ENCODE results near the gene ZNF195. TPM values are rescaled to one million over a fixed set of nuclear protein-coding genes. Genes with fewer than 3 reads are reported as not detected.
A peak's percentile ranks its signal among the peaks of the same experiment; 100 is the strongest.
"Not testable (repeated sequence)": the region's sequence is repeated elsewhere in the genome, so short reads cannot be mapped to it uniquely, and the experiment has no call there.

ZNF195 gene
- 10 to 100 TPM; 20.4 to 42.3 (median 38.2) TPM for polyA plus RNA-seq (ENCODE audit: insufficient read length in 4 of 4)

DNA sequence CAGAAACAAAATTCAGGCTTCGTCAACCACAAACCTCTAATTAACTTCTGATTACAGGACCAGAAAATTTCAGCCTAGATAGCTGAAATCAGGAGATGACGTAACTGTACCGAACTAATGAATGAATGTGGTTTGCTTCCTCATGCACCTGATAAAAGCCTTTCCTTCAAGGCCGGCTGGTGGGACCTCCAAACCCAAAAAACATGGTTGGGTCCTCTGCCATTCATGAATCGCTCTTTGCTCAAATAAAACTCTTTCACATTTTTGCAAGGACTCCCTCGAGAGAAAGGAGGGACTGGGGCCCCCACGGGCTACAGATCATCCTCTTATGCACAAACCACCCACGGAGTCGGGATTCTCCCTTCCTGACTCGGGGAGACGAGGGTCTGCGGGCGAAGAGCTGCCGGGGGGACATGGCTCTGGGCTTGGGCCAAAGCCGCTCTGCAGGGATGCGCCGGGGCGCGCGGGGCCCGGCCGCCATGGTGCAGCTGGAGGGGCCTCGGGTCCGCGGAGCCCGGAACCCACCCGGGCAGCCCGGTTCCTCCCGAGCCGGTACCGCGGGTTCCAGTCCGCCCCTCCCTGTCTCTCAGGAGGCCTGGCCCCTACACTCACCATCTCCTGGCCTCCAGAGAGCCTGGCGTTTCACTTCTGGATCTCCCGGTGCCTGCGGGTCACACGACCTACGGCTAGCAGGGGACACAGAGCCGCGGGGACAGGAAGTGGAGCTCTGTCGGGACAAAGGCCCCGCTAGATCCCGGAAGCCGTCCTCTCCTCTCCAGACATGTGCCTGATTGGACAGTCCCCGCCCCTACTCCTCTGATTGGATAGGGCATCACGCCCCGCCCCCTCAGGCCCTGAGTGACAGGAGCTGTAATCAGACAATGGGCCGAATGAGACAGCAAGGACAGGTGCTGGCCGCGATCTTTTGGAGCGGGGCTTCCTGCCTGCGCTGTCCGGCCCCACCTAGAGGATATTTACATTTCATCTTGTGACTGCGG is at the start of gene ZNF195:
Gene ZNF195, minus strand, starts transcription at position 721 of the 998 bp plus-strand sequence. Its CDS starts 106 bp downstream, at position 615.
- DNase-seq (ENCODE audit: low read depth in 4 of 4, low spot score in 3 of 4), result peak; percentile 83 to 93 (median 92)

DNA sequence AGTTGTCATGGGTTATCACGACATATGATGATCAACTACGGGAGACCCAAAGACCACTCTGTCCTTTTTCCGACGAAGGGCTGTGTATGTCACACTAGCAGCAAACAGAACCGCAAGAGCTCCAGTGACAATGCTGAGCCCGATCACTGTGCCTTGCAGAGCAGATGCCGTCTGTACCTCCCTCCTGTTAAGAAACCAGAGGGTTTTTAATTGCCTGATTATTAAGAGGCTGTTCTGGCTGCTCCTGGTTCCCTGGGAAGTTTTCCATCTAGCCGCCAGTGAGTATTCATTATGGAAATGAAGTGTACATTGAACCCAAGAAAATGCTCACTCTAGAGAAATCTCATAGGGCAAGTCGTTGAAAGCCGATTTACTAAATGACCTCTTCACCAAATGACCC is 49.1 kb upstream of the ZNF195 start:
- not testable (repeated sequence) for DNase-seq (ENCODE audit: low read depth in 4 of 4, low spot score in 3 of 4)

DNA sequence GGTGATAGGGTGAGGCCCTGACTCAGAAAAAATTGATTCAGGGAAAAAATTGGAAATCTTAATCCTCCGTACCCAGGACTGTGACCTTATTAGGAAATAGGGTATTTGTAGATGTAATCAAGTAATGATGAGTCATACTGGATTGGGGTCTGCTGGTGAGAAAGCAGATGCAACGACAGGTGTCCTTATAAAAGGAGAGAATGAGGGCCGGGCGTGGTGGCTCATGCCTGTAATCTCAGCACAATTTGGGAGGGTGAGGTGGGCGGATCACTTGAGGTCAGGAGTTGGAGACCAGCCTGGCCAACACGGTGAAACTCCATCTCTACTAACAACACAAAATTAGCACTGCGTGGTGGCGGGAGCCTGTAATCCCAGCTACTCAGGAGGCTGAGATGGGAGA is 47.6 kb upstream of the ZNF195 start:
- not testable (repeated sequence) for DNase-seq (ENCODE audit: low read depth in 4 of 4, low spot score in 3 of 4)

DNA sequence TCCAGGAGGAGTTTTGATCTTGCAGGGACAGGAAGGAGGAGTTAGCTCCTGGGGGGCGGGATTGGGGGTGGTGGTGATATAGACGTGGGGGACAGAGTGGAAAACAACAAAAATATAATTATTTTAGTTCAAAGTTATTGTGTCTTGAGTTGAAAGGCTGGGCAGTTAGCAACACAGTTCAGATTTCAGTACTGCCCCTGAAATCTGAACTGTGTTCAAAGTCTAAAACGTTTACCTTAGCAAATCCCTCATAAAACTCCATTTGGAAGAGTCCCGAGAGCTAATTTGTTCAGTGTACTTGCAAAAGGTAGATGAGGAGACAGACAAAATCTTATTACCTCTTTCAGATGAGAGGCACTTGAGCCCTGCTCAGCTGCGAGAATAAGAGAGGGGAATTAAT is 45.0 kb upstream of the ZNF195 start:
- DNase-seq (ENCODE audit: low read depth in 4 of 4, low spot score in 3 of 4), result not testable (repeated sequence)

DNA sequence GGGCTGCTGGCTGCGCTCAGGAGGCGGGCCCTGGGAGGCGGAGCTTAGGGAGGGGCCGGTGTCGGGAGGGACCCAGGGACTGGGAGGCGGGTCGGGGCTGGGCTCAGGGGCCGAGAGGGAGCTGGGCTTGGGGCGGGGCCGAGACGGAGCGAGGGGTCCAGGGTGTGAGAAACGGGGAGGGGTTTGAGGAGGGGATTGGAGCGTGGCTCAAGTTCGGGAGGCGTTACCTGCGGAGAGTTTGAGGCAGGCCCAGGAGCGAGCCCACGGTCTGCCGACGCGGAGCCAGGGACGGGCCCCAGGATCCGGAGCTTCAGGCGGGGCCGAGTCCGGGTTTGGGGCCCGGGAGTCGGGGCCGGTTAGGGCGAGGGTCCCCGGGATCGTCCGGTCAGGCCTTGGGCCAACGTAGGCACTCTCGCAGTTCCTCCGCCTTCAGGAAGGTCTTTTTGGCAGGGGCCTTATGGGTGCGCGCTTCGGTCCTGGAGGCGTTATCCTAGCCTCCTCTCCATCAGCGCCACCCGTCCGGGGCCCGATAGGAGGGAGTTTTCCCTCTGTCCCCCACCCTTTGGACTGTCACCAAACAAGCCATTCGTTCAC is 44.3 kb upstream of the ZNF195 start:
- peak in 2 of 4 donors; percentile 60 to 64 for DNase-seq (ENCODE audit: low read depth in 4 of 4, low spot score in 3 of 4)

DNA sequence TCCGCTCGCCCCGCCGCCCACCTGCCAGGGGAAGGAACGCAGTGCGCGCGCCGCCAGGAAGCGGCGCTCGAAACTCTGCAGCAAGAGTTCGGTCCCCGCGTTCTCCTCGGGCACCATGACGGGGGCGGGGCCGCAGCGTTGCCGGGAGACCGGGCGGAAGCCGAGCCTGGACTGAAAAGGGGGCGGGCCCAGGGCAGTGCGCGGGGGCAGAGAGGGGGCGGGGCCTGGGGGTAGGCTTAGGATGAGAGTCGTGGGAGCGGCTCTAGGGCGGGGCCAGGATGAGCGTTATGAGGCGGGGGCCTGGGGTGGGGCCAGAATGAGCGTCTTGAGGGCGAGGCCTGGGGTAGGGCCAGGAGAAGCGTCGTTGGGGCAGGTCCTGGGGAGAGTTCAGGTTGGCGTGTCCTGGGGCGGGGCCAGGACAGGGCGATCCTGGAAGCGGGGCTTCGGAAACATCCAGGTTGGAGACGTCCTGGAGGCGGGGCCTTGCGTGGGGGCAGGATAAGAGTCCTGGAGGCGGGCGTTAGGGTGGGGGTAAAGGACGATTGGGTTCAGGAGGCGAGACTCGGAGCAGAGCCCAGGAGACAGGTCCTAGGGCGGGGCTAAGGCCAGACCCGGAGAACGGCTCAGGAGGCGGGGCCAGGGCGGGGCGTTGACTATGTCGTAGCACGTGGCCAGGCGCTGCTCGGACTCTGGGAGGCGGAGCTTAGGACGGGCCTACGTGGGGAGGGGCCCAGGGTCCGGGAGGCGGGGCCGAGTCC is 43.6 kb upstream of the ZNF195 start:
- DNase-seq (ENCODE audit: low read depth in 4 of 4, low spot score in 3 of 4), result peak; percentile 78 to 89 (median 82)

DNA sequence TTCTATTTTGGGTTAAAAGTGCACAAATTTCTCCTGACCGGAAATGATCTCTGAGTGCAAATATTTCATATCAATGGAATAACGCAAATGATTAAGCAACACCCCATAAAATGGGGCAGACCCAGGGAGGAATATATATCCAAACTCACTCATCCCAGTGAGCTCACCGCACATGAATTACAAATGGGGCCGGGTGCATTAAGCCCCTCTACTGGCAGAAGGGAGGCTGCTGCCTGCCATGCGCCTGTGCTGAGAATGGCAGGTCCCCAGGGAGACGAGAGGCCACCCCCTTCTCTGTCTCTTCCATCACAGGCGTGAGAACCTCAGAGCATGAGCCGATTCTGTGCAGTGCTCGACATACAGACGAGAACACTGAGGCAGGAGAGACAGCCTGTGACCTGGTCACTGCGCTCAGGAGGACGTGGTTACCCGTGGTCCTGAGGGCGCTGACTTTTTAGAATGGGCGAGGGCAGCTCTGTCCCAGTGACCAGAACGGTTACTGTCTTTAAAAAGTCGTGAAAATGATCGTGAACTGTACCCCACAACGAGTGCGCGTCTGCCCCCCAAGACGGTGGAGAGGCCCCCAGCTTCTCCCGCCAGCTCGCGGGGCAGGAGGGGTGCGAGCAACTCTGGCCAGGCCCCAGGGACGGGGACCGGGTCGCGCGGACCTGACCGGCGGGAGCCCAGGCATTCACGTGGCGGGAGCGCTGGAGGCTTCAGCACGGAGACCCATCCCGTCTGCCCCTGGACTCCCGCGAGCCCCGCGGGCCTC is 42.8 kb upstream of the ZNF195 start:
- DNase-seq (ENCODE audit: low read depth in 4 of 4, low spot score in 3 of 4), result not testable (repeated sequence)

DNA sequence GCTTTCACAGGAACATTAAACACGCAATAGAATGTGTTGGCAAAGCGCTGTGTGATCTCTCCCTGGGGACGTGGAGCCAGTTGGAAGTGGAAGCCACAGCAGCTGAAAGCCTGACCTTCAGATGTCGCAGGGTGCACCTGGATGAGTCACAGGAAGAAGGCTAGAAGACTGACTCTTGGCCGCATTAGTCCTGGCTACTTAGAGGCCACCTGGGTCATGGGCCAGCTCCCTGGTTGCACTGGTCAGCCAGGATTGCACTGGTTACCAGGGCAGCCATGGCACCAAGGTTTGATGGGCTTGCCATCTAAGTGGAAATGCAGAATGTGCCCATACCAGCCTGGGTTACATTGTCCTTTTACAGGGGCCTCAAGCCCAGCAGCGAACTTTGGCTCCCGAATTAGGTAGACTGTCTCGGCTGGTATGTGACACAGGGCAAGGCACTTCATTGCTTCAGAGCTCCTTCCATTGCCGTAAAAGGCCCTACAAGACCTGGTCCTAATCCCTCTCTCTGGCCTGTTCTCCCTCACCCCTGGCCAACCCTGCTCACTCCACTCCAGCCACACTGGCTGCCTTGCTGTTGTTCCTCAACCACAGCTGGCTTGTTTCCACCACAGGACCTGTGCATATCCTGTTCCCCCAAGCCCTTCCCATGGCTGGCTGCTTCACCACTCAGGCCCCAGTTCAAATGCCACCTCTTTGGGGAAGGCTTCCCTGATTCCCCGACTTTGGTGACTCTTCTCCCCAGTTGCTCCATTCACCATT is 41.5 kb upstream of the ZNF195 start:
- DNase-seq (ENCODE audit: low read depth in 4 of 4, low spot score in 3 of 4), result not testable (repeated sequence)

DNA sequence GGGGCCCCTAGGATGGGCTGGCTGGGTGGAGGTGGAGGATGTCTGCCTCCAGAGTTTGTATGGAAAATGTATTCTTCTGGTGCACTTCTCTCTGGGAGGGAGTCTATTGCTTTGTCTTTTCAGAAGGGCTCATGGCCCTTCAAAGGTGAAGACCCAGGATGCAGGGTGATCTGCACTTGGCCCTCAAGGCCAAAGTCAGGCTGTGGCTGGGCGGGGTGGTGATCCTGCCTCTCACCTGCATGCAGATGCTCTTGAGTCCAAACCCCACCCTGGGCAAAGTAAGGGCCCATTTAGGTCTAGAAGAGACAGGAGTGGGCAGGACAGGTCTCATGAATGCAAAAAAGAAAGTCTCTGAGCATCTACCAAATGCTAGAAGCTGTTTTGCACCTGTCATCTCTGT is 40.5 kb upstream of the ZNF195 start:
- not testable (repeated sequence) for DNase-seq (ENCODE audit: low read depth in 4 of 4, low spot score in 3 of 4)

DNA sequence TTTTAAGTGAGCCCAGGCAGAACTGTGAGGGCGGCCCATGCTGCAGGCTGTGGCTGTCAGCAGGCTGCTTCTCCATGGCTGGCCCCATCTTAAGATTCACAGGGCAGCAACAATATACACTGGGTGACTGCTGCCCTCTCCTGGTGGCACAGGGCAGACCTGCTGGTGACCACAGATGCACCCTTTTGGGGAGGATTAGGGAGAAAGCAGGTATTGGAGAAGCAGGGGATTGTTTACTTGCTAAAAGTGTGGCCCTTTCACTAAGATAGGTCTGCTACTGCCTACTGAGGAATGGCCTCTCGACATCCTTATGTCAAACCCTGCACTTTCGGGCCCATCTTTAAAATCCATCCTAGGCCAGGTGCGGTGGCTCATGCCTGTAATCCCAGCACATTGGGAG is 38.1 kb upstream of the ZNF195 start:
- DNase-seq (ENCODE audit: low read depth in 4 of 4, low spot score in 3 of 4), result not testable (repeated sequence)

DNA sequence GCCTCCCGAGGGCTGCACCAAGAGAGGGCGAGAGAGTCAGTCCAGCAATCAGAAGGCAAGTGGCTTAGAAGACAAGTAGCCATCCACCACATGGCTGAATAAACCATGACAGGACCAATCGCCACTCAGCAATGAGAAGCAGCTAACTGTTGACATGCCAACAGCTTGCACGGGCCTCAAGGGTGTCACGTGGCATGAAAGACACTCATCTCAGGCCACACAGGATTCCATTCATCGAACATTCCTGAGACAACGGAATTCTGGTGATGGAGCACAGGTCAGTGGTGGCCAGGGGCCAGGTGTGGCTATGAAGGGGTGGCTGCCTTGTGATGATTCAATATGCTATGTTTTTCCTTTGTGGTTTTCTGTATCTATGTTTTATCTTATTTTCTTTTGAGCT is 36.4 kb upstream of the ZNF195 start:
- not testable (repeated sequence) for DNase-seq (ENCODE audit: low read depth in 4 of 4, low spot score in 3 of 4)

DNA sequence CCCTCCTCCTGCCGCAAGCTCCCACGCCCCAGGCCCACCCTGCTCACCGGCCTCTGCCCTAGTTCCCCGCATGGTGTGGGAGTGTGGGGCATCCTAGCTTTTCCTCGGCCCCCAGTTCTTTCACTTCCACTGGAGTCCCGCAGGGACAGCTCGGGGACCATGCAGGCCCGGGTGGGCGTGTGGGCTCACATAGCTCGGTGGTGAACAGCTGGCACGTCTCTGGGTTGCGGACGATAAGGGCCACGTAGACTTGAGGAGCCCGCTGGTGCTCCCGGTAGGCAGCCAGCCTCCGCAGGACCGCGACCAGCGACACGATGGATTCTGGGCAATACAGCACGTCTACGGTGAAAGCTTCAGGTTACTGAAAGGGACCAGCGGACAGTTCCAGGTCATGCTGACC is 34.7 kb upstream of the ZNF195 start:
- DNase-seq (ENCODE audit: low read depth in 4 of 4, low spot score in 3 of 4), result not testable (repeated sequence)

DNA sequence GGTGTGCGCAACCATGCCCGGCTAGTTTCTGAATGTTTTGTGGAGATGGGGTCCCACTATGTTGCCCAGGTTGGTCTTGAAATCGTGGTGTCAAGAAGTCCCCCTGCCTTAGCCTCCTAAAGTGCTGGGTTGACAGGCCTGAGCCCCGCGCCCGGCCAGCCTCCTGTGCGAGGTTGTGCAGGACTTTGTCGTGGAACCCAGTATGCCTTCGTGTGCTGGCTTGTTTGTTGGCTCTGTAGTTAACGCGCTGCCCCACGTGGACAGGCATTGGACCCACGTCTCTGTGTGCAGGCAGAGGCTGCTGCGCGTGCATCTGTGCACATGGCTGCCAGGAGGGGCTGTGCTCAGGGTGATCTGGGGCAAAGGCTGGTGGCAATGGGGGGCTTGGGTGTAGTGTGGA is 33.9 kb upstream of the ZNF195 start:
- no peak for DNase-seq (ENCODE audit: low read depth in 4 of 4, low spot score in 3 of 4)

DNA sequence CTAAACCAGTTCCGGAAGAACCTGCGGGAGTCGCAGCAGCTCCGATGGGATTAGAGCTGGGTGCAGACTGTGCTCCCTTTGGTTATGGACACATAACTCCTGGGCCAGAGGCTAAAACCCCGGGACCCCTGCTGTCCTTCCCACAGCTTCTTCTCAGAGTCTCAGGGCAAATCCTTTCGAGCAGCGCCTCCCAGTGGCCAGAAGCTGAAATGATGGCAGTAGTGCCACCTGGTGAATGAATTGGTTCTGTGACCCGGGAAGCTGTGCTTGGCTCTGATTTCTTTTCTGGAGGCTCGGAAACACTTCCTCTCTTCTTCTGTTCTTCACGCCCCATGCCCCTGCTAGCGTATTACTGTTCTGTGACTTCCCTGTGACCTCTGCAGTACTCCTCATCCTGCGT is 29.8 kb upstream of the ZNF195 start:
- DNase-seq (ENCODE audit: low read depth in 4 of 4, low spot score in 3 of 4), result peak in 3 of 4 donors; percentile 41 to 50 (median 50)

DNA sequence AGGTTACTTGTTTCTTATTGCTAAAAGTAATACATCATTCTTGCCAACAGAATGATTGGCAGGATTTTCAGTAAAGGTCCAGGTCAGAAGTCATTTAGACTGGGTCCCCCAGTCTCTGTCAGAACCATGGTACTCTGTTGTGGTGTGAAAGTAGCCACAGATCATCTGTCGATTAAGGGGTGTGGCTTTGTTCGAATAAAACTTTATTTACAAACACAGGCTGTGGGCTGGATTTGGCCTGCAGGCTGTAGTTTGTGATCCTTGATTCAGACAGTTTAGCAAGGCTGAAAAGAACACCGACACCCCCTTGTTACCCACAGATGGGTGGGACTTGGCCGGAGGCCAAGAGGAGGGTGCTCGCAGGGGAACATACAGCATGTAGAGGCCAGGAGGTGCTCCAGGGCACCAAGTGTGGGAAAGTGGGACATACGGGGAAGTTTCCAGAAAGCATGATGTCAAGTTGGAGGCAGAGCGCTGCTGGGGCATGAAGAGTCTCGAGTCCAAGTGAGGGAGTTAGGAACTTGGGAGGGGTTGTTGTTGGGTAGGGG is 29.2 kb upstream of the ZNF195 start:
- DNase-seq (ENCODE audit: low read depth in 4 of 4, low spot score in 3 of 4), result not testable (repeated sequence)

DNA sequence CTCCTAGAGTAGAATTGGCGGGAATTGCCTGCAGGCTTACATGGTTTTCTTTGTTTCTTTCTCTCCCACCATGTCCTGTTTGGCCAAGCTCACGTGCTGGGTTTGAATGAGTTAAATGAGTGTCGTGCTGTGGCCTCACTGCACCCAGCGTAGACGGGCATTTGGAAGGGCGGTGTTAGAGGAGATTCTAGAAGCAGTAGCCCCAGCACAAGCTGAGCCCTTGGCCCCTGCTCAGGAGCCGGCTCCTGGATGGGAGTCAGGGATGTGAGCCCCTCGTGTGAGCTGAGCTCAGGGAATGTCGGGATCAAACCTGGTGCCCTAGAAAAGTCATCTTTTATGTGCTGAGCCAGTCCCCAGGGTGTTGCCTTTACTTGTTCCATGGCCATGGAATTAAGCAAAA is 28.0 kb upstream of the ZNF195 start:
- DNase-seq (ENCODE audit: low read depth in 4 of 4, low spot score in 3 of 4), result not testable (repeated sequence)

DNA sequence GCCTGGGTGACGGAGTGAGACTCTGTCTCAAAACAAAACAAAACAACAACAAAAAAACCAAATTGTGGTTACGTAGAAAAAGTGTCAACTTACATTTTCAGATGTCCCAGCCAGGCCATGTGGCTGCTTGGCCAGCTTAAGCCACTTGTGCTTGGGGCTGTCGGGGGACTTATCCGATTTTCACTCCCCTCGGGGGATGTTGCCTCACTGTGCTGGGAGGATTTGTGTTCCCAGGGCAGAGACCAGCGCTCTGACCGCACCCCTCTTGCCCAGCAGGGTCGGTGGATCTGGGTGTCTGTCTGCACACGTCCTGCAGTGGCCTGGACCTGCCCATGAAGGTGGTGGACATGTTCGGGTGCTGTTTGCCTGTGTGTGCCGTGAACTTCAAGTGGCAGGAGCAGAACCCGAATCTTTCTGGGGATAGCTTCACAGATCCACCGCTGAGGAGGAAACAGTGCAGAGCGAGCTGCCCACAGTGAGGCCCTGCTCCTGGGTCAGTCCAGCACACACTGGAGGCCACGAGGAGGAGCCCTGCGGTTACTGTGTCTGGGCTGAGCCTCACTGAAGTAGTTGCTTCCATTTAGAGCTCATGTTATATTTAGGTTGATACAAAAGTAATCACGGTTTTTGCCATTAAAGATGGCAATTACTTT is 27.4 kb upstream of the ZNF195 start:
- DNase-seq (ENCODE audit: low read depth in 4 of 4, low spot score in 3 of 4), result not testable (repeated sequence)

DNA sequence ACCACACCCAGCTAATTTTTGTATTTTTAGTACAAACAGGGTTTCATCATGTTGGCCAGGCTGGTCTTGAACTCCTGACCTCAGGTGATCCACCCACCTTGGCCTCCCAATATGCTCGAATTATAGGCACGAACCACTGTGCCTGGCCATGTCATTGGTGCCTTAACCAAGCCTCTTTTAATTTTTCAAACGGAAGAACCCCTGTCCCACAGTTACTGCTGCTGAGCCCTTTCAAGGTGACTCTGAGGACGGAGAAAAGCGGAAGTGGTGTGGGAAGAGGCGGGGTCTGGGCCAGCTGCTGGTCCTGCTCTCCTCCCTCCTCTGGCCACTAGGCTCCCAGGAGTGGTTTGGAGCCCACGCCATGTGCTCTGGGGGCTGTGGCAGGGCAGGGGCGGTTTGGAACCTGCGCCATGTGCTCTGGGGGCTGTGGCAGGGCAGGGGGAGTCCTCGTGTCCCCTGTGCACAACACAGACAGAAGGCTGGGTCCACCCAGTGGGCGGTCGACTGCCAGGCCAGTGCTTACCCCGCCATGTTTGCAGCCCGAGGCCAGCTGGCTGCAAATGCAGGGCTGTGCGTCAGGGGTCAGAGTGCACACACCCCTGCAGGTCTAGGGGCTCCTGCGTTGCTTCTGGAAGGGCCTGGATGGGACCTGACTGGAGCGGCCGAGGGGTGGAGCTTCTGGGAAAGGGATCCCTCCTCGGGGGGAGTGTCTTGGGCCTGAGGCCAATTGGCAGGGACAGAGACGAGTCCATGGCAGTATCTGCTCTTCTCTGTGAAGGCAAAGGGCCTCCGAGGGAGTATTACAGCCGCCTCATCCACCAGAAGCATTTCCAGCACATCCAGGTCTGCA is 25.4 kb upstream of the ZNF195 start:
- DNase-seq (ENCODE audit: low read depth in 4 of 4, low spot score in 3 of 4), result not testable (repeated sequence)

Measured in left renal pelvis (tissue), 4 donors.